NCI-H2029 (cell line): ENCODE data around the gene ERLIN1.

Source experiments
- DNase-seq: peaks from one replicate; lab custom pipeline; 2025; lab: John Stamatoyannopoulos, UW

ERLIN1 gene

DNA sequence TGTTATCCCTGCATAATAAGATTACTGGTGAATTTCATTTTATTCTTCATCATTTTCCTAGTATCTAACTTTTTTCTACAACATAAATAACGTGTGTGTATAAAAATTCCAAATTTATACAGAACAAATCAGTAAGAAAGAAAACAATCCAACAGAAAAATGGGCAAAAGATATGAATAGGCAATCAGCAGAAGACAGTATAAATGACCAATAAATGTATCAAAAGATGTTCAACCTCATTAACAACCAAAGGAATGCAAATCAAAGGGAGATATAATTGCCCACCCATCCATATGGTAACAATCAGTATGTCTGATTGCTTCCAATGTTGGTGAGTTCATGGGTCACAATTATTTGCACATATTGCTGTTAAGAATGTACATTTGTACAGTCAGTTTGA is 13.5 kb downstream of the ERLIN1 start:
- DNase-seq = no peak

DNA sequence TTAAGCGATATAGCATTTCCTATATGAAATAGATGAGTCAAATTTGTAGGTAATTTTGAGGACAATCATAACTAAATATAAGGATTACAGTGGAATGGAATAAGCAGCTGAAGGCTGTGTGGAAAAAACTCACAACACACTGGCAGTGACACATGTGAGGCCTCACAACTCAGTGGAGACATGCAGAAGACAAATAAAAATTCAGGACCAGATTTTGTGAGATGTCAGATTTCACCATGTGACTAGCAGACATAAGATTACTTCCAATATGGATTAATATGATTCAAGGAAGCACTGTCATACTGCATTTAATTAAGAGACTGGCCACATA is 17.6 kb downstream of the ERLIN1 start:
- DNase-seq = no peak

DNA sequence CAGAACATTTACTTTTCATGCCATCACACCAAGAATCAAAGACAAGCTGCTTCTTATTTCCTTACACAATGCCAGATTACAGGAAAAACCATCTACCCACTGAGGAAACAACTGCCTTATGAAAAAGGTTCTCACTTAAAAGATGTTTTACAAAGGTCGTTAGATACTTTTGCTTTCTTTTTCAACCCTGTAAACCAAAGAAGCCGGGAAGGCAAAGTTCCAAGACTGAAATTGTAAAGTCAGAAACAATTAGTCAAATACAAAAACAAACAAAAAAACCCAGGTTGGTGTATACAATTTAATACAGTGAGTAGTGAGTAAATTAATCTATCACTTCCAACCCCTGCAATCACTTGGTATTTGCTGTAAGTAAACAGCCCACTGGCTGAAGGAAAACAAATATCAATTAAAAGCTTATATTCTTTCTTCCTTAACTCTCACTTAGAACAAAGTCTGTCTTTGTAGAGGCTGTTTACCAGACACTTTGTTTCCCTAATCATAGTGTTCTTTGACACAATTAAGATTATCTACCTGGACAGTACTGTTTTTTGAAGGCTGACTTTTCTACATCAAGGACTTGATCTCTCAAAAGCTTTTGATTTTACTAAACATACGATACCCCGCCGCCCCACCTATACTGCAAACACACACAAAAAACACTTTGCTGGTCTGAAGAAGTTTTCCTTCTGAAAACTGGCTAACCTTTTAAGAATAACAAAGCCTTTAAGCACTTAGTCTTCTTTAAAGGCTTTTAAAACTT is 18.1 kb downstream of the ERLIN1 start:
- no peak for DNase-seq

DNA sequence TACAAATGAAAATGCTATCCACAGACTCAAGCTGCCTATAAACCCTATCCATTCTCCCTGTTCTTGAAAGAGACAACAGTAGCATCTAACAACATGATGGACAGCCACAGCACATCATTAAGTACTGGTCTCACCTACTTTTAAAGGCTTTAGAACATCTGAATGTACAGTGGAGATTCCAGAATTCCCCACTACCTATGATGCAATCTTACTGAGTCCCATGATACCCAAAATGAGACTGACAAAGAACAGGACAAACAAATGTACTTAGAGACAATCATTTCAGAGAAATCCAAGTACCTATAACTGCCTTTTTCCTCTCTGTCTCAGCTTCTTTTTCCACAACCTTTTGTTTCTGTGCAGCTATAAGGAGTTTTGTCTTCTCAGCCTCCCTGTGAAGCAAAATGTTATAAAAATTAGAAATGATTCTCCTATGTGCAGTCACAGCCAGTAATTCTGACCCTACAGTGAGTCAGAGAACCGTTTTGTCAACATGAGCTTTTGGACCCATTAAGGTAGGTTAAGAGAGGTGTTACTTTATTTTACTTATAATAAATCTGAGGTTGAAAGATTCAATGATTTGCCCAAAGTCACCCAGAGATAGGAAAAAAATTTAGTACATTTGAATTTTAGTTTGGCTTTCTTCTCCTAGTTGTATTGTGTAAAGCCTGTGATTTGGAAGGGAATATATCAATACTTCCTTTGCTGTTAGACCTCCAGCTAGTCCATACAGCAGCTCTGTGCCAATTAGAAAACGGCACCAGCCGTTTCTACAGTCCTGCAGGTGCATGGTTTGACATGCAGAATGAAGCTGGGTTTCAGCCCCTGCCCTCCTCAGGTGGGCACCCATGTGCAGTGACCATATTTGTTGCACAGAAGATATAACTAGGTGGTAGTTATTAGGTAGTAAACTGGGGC is 21.9 kb downstream of the ERLIN1 start:
- no peak for DNase-seq

DNA sequence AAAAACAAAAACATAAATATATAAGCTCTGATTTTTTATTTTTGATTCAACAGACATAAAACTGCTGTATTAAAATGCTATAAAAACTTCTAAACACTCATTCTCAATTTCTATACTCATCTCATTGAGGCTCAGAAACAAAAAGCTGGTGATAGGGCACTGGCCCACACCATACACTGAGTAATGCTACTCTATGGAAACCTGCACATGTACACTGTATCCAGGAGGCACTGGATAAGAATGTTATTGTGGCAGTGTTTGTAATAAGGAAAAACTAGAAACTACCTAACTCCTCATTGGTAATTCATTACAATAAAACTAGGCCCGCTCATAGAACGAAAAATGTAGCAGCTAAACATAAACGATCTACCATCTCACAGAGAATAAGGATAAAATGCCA is 23.1 kb downstream of the ERLIN1 start:
- no peak for DNase-seq

DNA sequence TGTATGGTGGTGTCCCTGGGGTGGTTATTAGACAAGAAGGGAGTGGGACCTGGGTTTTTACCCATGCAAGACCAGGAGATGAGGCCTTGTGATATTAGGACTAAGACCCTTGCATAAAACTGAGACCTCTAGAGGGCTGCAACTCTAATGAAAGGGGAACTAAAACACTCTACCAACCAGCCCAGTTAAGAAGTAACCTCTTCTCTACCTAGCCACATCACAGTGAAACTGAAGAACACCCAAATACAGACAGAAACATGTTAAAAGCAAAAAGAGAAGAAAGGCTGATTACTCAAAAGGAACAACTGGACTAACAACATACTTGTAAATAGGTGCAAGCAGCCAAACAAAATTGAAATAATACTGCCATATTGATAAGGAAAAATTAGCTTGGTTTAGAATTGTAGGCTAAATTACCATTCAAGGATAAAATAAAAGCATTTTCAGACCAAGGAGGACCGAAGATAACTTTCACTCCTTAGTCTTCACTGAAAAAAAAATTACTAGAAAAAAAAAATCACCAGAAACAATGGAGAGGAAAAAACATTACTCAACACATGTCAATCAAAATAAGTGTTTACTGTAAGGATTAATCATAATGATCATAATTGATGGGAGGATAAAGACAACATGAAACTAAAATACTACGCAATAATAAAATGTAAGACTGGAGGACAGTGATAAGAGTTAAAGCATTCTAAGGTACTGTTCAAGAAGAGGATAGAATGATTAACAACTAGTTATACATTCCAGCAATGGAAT is 27.6 kb downstream of the ERLIN1 start:
- no peak for DNase-seq

DNA sequence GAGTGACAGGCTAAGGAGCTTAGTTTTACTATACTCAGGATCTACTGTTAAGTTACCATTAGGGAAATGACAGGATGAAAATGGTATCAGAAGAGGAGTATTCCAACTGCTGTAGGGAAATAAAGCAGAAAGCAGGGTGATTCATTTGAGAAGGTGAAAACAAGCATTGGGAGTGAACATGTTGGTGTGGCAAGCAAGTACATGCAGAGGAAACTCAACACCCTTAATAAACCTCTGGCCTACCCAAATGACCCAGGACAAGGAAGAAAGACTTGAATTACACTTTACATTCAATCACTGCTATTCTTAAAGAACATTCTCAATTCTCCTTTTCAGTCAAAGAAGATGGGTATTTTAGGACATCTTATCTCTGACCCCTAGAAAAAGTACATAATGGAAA is 28.7 kb downstream of the ERLIN1 start:
- DNase-seq = no peak

DNA sequence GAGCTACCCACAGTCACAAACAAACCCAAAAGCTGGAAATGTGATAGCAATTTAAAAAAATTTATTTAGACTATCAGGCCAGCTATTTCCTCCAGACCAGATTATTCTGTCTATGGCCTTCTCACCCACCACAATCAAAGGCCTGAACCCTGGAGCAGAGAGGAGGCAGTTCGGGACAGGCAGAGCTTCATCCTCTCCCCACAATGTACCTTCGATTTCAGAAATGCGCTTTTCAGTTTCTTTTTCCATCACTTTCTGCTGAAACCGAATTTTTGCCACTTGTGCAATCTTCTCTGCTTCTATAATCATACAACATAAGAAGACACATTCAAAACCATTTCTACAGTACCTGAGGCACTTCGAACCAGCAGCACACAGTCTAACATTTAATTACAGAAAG is 29.9 kb downstream of the ERLIN1 start:
- DNase-seq = no peak

DNA sequence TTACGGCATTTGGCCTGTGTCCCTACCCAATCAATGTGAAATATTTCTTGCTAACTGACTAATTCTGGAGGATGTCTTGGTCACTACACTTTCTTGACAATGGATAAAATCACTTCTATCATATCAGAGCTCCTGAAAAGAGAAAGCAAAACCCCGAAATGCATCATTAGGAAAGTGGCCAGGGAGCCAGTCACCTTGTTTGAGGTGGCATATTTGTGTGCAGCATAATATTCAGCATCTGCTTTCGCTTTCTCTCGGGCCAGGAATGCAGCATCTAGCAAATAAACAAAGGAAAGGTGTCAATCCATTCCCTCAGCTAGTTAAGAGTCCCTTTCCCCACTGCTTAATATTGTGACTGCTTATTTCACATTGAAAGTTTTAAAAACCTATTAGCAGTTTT is 31.2 kb downstream of the ERLIN1 start:
- no peak for DNase-seq

DNA sequence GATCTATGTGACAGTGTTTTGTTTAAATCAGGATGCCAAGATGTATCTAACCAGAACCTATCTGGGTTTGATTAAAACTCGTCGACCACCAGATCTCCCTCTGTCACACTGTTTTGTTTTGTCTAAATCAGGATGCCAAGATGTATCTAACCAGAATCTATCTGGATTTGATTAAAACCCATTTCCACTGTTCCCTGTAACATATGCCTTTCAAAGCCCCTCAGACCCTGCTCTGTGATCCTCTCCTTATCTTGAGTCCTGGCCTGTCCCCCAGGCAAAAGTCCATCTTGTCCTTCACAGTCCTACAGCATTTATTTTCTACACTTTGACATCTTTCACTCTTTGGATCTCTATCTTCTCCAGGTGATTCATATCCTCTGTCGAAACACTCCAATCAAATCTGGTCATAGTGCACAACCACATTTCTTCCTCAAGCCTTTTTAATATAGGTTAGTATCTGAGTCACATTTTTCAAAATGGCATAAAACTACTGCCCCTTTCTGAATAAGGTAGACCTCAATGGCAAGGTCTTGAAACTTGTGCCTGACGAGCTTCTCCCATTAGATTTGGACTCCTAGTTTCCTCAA is 32.5 kb downstream of the ERLIN1 start:
- DNase-seq = no peak

DNA sequence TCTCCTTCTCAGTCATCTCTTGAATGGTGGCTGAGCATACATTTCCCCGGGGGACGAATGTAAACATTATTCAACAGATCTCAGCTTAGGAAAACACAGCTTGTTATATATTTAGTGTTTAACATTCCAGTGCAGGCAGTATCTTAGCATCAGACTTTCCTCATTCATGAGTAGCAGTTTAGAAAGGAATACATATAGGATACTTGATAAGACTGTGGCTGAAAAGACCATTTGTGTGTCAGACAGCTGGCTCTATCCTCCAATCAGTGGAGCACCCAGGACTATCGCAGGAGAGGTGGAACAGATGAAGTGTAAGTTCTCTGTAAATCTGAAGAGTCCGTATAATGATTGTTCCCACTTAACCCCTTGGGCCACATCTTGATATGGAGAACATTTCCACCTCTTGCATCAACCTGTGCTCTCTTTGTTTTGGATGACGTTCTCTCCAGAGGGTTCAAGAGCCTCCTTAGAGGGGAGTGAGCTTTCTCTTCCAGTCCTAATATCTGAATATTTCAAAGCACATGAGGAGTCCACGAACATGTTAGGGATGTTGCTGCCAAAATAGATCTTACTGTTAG is 34.0 kb downstream of the ERLIN1 start:
- no peak for DNase-seq

DNA sequence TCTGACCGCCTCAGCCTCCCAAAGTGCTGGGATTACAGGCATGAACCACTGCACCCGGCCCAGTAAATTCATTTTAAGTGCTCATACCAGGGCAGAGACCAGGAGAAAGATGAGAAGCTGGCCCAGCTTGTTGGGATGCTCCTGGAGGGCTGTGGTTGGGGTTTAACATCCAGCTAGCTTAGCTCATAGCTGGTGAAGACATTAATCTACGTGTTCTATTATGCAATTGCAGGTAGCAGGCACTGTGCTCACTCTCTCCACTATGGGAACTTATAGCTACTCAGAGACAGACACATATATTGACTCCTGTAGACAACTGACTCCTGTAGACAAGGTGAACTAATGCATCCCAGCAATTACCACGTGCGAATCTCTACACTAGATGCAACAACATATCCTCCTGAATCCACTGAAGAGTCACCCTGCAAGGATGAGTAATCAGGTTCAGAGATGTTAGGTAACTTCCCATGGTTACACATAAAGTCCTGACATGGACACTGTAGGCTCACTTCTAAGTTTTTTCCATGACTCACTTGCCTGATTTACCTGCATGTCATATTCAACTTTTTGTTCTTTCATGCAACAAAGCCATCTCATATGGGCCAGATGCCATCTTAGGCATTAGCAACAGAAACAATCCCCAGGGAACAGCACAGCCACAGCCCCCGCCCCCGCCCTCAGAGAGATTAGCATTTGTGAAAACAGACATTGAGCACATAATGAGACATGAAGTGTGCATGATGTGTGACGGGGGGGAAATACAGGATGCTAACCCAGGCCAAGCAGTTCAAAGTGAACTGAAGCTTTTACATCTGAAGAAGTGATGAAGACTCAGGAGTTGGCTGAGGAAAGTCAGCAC is 37.2 kb downstream of the ERLIN1 start:
- no peak for DNase-seq

DNA sequence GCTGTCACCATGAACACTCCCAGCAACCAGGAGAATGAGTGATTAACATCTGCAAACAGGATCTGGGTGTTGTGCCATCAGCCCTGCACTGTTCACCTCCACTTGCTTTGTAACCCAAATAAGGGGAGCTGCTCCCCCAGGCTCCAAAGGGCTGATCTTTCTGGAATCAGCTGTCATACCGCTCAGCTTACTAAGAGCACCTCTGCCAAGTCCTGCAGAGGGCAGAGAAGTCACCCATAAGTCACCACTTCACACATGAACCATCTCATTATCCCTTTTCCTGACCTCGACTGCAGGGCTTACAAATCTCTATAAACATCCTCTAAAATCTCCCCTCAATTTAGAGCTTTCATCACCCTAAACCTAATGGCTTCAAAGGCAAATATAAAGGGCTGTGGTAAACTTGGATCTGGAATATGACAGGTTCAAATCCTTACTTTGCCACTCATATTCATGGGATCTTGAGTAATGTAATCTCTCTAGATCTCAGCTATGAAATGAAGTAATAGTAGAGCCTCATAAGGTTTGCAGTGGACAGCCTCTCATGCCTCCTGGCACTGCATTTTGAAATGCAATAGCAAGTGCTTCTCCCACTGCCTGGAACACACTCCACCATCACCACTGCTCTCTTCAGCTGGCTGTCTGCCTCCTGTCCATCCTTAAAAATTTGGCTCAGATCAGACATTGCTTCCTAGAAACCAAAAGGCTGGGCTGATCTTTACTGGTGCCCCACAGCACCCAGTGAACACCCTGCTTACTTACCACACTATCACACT is 38.8 kb downstream of the ERLIN1 start:
- DNase-seq = no peak

DNA sequence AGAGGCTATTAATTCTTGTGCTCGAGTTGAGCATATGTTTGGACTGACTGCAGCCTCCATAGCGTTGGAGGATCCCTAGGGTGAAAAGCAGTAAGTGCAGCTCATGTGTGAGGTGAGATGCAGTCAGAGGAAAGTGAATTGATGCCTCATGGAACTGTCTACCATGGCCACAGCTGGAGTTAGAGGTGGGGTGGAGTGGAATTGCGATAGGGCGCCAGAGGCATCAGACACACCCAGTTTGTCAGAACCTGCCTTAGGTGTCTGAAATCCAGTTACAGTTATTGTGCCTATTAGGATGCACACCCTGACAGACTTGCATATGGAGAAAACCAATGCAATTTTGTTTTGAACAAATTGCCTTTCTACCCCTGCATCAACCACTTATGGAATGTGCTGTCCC is 39.4 kb downstream of the ERLIN1 start:
- no peak for DNase-seq

DNA sequence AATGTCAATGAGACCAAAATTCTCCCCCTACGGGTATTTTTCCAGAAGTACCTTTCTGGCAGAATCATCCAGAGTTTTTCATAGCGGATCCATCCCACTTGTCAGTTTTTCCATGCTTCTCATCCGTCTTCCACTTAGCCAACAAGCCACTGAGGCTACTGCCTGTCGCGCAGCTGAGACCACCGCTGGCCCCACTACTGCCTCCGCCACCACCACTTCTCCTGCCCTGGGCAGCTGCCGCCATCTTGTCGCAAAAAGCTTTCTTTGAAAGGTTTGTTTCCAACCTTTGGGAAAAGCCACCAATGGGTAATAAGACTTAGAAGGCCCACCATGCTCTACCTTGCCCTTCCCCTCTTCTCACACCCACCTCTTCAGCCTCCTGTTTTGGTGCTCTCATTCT is 42.1 kb downstream of the ERLIN1 start:
- no peak for DNase-seq

DNA sequence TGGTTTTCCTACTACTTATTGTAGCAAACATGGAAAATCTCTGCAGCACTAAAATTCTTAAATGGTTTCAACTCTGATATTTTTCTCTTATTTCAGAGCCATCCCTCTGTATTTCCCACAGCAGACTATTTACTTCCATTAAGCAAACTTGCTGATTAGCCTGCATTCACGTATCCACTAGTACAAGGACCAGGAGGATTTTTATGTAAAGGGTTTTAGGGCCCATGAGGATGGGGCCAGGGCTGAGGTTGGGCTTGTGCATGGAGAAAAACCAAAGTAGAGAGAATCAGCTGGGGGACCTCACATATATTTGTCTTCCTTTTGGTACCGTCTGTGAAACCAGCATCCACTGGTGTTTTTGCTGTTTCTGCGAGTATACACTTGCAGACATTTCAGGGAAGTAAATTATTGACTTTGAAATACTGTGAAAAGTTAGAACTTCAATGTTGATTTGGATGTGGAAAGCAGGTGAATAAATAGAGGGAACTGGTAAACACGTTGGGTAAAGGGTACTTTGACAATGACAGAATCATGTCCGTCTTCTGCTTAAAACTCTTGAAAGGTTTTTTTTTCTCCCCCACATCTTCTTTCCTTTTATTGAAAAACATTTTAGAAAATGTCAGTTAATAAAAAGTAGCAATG is 44.3 kb downstream of the ERLIN1 start:
- DNase-seq = no peak

DNA sequence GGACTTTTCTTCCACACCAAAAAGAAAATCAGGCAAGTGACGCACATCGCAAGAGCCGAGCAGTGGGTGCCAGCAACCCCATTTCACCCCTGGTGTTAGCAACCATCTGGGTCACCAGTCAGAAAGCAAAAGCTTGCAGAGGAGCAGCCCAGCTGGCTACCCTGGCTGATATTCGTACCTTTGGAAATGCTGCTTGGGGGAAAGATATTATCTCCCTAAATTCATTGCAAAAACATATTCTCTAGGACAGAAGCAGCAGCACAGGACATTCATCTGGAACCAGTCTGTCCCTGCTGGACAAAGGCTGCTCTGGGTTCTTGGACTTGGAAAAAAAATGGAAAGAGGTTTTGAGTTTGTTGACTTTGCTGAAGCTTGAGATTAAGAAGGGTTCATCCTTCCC is 45.8 kb downstream of the ERLIN1 start:
- no peak for DNase-seq

DNA sequence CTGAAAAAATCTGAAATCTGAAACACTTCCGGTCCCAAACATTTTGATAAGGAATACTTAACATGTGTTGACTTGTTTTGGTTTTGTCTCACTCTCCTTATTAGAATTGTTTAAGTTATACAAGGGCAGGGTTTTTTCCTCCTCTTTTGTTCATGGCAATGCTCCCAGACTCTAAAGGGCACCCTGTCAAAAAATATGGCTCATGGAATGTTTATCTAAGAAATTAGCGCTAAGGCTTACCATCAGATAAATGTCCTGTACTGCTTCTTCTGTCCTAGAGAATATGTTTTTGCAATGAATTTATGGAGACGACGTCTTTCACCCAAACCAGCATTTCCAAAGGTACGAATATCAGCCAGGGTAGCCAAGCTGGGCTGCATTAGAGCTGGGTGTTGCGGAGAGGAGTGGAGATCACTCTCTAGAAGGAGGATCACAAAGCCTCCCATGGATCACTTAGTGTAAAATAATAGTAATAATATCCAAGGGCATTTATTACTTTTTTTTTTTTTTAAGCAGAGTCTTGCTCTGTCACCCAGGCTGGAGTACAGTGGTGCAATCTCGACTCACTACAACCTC is 46.8 kb downstream of the ERLIN1 start:
- DNase-seq = no peak

DNA sequence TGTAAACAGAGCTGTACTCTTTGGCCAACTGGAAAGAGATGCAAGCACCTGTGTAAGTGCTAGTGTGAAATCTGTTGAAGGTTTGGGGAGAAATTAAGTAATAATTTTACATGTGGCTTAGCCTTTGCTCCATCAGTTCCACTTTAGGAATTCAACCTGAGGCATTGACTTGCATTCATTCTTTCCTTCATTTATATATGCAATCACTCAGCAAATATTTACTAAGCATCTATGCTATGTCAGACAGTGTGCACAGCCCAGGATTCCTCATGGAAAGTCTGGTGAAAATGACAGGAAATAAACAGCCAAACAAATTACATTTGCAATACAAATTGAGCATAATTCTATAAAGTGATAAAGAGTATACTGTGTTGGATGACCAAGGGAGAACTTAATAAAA is 50.3 kb downstream of the ERLIN1 start:
- DNase-seq = no peak
